Measurements from ENCODE around the gene C1QL1.

- TF ChIP-seq CTCF (conservative IDR thresholded peaks at IDR 0.05) (no peak), EZH2 (IDR thresholded peaks at IDR 0.05; ENCODE audit: low read depth) (no peak)
These were observed 20.4 kb downstream of the C1QL1 start, which contains the start of gene KIF18B for GRCh38 chr17:44947461-44948314.

Measured in PC-9 (cell line).